ENCODE data around the gene VWCE.

VWCE gene, protein sequence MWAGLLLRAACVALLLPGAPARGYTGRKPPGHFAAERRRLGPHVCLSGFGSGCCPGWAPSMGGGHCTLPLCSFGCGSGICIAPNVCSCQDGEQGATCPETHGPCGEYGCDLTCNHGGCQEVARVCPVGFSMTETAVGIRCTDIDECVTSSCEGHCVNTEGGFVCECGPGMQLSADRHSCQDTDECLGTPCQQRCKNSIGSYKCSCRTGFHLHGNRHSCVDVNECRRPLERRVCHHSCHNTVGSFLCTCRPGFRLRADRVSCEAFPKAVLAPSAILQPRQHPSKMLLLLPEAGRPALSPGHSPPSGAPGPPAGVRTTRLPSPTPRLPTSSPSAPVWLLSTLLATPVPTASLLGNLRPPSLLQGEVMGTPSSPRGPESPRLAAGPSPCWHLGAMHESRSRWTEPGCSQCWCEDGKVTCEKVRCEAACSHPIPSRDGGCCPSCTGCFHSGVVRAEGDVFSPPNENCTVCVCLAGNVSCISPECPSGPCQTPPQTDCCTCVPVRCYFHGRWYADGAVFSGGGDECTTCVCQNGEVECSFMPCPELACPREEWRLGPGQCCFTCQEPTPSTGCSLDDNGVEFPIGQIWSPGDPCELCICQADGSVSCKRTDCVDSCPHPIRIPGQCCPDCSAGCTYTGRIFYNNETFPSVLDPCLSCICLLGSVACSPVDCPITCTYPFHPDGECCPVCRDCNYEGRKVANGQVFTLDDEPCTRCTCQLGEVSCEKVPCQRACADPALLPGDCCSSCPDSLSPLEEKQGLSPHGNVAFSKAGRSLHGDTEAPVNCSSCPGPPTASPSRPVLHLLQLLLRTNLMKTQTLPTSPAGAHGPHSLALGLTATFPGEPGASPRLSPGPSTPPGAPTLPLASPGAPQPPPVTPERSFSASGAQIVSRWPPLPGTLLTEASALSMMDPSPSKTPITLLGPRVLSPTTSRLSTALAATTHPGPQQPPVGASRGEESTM

DNA sequence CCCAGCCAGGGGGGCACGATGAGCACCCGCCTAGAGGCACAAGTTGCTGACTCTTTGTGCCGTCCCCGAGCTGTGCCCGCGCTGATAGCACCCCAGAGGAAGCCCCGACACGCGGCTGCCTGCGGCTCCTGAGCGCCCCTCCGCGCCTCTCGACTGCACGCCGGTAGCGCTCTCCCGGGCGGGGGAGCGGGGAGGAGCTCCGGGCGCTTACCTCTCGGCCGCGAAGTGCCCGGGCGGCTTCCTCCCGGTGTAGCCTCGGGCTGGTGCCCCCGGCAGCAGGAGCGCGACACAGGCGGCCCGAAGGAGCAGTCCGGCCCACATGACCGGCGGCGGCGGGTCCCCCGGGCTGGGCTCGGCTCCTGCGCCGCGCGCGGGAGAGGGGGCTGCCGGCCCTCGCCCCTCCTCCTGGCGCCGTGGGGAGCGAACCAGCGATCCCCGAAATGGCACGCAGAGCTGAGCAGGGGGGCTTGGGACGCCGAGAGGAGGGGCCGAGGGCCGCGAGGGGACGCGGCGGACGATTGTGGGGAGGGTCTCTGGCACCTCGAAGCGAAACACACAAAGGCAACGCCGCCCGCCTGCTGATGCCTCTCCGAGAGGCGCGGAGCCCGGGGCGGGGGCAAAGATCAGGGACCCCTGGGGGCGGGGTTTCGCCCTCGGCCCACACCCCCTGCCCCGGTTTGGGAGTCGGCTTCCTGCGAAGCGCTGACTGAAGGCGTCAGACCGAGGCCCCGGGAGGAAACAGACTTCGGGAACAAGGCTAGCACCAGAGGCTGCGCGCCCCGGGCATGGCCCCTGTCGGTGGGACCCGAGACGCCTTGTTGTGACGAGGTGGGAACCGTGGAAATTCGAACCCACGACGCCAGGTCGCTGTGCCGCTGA lies at the start of gene VWCE:
Gene VWCE, minus strand, starts transcription at position 600 of the 879 bp plus-strand sequence. Its CDS starts 279 bp downstream, at position 321.
- DNase-seq: peak; percentile 55

DNA sequence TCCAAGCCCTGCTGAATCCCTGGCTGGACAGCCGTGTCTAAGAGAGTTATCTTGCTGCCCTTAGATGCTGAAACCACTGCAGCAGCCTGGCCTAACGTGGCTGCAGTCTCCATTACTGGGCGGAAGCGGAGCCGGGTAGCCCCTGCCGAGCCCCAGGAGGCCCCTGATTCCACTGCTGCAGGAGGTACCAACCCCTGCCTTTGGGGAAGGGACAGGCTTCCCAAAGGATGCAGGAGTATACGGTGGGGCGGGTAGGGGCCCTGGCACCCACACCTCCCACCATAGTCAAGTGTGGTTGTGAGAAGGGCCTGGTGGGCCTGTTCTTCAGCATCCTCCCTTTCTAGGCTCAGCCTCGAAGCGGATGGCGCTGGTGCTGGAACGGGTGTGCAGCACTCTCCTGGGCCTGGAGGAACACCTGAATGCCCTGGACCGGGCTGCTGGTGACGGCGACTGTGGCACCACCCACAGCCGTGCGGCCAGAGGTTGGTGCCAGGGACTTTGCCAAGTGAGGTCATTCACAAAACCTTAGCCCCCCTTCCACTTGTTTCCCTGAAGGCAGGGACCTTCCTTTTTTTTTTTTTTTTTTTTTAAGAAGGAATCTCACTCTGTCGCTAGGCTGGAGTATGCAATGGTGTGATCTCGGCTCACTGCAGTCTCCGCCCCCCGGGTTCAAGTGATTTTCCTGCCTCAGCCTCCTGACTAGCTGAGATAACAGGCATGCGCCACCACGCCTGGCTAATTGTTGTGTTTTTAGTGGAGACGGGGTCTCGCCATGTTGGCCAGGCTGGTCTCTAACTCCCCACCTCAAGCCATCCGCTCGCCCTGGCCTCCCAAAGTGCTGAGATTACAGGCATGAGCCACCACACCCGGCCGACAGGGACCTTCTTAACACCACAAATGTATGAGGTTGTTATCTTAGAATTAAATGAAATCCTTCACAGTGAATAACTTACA lies 49.0 kb upstream of the VWCE start:
- DNase-seq: no peak

DNA sequence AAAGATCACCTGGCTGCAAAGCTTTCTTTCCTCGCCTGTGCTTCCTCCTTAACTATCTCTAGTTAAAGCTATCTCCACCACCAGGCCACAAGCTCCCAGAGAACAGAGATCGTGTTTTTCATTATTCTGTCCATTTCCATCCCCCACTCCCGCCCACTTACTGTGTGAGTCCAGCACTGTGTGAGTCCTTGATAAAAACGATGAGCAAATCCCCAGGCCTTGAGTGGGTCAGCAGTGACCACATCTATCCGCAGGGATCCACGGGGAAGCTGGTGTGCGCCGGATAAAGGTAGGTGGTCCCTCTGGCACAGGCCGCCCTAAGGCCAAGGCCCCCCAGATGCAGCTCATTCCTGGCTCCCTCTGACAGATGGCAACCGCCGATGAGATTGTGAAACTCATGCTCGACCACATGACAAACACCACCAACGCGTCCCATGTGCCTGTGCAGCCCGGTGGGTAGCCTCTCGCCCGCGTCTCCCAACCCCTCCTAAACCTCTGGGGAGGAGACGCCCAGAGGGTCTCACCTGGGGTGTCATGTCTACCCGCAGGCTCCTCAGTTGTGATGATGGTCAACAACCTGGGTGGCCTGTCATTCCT lies 47.2 kb upstream of the VWCE start:
- no peak for DNase-seq

DNA sequence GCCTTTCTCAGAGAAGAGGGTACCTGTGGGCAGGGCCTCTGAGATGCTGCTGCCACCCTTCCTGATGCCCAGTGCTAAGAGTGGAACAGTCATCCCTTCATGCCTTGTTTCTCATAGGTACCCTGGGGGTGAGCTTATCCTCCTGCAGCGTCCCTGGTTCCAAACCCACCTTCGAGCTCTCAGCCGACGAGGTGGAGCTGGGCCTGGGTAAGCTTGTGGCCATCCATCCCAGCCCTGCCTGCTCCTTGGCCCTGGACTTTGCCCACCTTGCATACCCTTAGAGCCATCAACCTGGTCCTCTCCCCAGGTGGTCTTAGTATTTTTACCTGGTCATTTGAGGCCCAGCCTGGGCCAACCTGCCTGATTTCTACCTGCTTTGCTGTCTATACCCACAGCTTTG lies 46.6 kb upstream of the VWCE start:
- no peak for DNase-seq

DNA sequence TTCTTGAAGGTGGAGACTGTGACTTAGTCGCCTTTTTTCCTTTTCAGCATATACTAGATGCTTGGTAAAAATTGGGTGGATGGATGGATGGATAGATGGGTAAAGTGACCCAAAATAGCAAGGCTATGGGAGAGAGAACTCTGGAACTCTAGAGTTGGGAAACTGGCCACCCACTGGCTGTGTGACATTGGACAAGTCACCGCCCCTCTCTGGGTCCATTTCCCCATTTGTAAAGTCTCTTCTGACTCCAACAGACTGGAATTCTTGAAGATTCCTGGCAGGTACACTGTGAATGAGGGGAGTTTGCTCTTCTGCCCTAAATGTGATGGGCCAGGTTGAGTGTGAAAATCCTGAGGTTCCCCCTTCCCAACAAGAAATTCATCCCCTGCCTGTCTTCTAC lies 45.9 kb upstream of the VWCE start:
- DNase-seq: no peak

DNA sequence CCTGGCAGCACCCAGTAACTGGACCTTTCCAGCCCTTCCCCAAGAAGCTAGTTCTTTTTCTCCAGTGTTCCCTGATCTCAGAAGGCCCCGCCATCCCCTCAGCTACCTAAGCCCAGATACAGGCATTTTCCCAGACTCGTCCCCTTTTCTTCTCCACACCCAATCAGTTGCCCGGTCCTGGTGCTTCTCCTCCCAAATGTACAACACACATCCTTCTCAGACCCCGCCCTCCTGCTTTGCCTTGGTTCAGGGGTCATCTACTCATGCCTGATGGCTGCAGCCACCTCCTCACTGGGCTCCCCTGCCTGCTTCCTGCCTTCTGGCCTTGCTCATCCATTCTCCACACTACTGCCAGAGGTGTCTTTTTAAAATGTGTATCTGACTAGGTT lies 44.4 kb upstream of the VWCE start:
- DNase-seq: no peak

DNA sequence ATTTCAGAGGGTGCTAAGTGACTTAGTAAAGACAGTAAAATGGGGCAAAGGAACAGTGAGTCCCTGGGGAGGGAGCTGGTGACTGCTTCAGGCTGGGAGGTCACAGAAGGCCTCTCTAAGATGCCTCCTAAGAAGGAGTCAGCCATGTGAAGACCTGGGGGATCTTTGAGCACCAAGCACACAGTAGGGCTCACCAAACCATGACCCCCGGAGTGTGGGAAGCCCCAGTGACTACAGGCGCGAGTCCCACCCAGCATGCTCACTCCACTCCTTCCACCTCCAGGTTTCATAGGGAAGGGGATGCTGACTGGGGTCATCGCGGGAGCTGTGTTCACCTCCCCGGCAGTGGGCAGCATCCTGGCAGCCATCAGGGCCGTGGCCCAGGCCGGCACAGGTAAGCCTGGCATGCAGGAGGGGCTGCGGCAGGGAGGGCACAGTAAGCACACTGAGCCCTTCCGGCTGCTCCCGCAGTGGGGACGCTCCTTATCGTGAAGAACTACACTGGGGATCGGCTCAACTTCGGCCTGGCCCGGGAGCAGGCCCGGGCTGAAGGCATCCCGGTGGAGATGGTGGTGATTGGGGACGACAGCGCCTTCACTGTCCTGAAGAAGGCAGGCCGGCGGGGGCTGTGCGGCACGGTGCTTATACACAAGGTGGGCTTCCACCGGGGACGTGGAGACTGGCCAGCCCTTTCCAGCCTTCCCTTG lies 43.8 kb upstream of the VWCE start:
- no peak for DNase-seq

DNA sequence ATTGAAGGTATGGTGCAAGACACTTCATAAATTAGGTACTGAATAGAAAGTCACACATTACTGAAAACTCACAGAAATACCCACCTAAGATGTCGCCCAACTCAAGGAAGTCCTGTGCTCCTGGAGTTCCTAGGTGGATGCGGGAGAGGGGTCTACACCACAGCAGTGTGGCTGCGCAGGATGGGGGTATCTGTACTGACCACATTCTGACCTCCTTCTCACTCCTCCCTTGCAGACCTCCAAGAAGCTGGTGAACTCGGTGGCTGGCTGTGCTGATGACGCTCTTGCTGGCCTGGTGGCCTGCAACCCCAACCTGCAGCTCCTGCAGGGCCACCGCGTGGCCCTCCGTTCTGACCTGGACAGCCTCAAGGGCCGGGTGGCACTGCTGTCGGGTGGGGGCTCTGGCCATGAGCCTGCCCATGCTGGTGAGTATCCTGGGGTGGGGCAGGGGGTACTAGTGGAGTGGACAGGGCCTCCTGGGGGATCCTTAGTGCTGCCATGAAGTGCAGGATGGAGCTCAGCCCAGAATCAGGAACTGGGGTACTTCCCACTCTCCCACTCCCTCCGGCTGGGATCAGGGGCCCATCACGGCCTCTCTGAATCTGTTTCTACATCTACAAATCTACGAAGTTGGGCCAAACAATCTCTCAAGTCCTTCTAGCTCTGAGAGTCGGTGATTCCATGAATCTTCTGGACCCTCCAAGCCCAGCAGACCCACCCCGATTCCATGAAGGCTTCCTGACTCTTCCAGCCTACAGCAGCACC lies 42.8 kb upstream of the VWCE start:
- no peak for DNase-seq

DNA sequence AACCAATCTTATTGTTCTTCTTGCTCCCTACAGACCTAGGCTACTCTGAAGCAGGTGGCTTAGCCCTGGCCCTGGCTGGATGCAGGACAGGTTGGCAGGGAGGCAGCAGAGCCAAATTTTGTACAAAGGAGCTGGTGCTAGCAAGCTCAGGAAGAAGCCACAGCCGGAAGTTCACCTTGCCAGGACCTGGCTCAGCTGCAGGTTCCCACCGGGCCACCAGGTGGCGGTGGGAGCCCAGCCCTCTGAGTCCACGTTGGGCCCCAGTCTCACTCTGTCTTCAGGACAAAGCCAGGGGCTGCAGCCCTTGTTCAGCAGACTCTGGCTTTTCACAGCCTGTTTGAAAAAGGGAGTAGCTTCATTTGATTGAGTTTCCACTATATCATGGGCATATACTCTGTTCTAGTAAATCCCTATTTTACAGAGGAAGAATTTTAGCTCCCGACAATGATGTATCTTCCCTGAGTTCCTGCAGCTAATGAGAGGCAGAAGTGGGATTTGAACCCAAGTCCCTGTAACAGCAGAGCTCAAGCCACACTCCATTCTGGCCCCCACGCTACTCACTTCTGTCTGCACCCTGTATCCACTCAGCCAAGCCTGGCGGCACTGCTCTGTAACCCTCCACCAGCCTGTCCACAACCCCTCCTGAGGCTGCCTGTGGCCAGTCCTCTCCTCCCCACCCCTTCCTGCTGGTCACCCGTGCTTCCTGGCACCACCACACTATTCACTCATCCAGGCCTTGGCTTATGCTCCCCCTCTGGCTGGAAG lies 41.2 kb upstream of the VWCE start:
- DNase-seq: peak; percentile 87

DNA sequence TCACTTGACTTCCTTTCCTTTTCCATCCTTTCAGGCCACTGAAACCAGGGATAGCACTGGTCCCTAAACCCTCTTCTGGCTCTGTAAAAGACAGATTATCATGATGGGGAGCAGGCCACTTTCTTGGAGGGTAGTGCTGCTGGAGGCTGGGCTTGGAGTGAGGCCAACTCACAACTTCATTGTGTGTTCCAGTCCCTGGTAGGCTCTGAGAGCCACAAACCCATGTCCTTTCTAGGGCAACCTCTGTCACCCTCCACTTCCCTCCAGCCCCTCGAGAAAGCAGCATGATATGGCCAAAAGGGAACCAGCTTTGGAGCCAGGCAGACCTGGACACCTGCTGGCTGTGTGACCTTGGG lies 40.2 kb upstream of the VWCE start:
- DNase-seq: no peak

DNA sequence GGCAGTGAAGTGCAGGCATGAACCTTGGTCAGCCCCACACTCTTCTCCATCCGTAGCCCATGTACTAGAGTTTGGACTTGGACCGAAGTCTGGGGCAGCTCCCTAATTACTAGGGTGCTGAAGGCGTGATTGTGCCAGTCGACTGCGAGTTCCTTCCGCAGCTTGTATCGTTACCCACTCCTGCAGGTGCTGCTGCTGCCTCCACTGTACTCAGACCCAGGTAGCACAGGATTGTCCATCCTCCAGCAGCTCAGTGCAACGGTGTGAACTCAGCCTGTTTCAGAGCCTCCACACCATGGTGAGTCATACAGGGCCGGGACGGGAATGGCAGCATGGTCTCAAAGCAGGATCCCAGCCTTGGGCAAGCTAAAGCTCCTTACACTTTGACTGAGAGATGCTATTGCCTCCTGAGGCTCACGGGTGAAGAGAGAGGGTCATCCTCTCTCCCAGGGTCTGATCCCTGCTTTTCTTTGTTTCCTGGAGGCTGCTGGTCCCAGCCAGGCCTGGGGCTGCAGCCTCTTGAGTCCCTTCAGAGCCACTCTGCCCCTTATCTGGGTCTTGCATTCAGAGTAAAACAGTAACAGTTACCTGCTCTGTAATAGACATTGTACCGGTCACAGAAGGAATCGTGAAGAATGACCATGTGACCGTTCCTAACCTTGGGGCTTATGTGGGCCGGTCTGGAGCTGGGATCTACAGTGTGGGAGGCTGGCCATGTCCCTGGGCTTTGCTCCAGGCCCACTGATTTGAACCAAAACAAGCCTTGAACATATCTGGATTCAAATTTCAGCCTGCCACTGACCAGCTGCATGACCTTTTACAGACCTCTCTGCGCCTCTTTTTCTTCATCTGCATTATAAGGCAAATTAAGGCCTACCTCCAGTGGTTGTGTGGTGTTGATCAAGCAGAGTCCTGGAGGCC lies 39.6 kb upstream of the VWCE start:
- no peak for DNase-seq

DNA sequence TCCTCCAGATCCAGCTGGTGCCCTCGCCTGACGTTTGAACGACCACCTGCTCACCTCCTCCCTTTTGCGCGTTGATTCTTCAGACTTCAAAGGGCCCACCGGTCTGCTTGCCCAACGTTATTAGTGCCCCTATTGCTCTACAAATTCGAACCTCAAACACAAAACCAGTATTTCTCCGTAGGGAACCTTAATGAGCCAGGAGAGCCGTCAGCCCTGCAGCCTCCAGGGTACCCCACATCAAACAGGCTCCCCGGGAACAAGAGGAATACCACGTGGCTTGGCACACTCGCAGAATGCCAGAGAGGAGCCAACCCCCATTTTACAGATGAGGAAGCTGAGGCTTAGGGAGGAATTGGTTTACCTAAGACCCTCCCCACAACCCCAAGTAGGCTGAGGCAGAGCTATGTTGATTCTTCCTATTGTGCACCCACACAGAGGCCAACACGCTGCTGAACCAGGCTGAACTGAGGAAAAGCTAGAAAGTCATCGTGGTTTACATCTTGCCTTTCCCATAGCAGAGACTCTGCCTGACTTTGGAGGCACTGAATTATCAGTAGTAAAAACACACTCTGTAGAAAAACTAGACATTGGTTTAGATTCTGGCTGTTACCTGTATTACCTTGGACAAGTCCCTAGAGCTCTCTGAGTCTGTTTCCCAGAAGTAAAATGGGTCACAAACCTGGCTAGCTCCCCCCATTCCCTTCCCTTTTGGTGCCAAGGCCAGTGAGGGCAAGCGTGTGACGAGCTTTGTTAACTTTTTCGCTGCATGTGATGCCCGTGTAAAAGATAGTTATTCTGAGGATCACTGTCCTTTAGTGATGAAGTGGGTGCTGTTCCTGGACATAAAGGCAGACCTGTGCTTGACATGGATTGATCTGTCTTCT lies 38.7 kb upstream of the VWCE start:
- no peak for DNase-seq

DNA sequence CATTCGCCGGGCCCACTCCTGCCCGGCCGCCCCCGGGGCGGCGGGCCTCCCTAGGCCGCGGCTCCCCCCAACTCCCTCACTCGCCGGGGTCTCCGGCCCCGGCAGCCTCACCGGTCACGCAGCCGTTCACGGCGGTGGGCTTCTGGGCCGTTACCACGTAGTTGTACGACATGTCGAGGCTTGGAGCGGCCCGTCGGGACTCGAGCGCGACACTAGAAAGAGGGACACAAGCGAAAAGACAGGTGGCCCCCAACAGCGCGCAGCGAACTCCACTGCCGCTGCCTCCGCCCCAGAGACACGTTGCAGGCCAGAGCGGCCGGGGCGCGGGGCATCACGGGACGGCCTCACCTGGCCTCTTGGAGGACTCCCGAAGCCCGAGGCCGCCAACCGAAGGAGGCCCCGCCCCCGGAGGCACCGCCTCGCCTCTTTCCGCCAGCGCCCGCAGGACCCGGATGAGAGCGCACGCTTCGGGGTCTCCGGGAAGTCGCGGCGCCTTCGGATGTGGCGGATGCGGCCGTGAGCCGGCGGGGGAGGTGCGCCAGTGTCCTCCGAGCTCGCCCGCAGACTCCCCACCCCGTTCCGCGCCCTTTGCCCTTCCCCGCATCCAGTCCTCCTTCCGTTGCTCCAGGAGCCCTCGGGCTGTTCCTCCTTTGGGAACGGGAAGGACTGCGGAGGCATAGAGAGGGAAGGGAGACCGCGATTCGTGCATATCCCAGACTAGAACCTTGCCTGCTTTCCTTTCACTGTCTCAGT lies 37.9 kb upstream of the VWCE start, which contains the start of the genes DDB1 and TKFC:
Gene DDB1, minus strand, starts transcription at position 309 of the 753 bp plus-strand sequence. Its CDS starts 137 bp downstream, at position 172.
Gene TKFC, plus strand, starts transcription at position 432 of the 753 bp plus-strand sequence. CDS start 1,501 bp downstream, outside the sequence.
- peak; percentile 98 for DNase-seq

DNA sequence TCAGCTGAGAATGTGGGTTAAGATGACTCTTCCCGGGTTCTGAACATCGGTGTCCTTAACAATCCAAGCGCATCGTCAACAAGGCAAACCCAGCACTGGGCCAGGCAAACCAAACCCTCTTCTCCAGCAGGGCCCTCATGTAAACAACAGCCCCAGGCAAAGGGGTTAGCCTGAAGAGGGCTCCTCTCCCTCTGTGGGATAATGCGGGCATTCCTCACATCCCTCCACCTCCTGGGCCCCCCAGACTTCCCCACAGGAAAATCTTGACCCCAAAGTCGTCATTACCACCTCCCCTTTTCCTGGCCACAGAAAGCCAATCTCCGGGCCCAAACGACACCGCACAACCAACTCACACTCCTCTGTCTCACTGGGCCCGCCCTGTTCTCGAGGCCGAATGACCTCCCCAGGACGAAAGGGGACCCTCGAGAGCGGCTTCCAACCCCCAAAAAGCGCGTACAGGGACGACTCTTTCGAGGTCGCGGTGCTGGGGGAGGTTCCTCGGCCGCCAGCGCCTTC lies 37.2 kb upstream of the VWCE start:
- no peak for DNase-seq

DNA sequence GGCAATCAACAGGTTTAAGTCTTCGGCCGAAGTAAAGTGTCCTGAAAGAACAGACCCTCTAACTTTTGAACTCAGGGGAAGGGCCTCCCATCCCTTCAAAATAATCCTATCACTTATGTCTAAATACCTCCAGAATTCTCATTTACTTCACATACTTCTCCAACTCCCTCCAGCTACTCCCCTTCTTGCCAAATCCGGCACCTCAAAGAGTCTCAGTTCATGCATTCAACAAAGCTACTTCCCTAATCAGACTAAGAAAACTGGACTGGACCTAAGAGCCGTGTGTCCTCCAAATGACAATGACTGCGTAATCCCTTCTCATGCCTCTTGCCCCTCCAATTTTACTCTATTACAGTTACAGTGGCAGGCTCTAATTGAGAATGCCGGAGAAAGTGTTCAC lies 36.5 kb upstream of the VWCE start:
- no peak for DNase-seq

DNA sequence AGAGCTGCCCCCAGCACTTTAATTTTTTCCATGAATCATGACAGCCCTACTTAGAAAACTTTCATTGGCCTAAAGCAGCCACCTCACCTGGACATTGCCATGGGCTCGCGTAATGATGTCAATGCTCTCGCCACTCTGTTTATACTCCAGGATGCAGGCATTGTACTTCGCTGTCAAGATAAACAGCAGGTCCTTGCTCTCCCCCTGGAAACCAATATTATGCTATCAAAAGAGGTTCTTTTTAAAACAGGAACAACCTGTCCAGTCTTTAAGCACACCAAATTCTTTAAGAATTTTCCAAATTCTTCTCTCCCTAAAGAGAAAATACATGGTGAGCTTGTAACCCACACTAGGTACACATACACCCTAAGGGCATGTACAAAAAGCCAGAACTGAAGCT lies 34.8 kb upstream of the VWCE start:
- no peak for DNase-seq
